GM12892 (cell line): ENCODE results near the gene VWA8.

Experiments used
- POLR2A ChIP-seq: IDR thresholded peaks from 2 replicates; pipeline ENCODE4 v1.6.1; 2011; ENCODE audit warnings: low read depth, low read length, control low read depth
- POLR2AphosphoS5 ChIP-seq: IDR thresholded peaks from 2 replicates; pipeline ENCODE4 v1.6.1; 2011; ENCODE audit warnings: low read depth, low read length, control low read depth

- no peak for TF ChIP-seq POLR2AphosphoS5
- TF ChIP-seq POLR2A, result no peak
Observed at GRCh38 chr13:41552031-41552430, 408.9 kb downstream of the VWA8 start.
